Measurements from ENCODE around the gene EIF4E.

GRCh38 chr4:98921292-98921691 is 7.6 kb downstream of the EIF4E start:
- no peak for TF ChIP-seq CTCF (optimal IDR thresholded peaks at IDR 0.05 in 1 of 3, IDR thresholded peaks at IDR 0.05 in 1 of 3, conservative IDR thresholded peaks at IDR 0.05 in 1 of 3; ENCODE audit: extremely low read depth in 1 of 3, insufficient read depth in 2 of 3, low read length in 3 of 3)
- no peak for TF ChIP-seq EZH2 (IDR thresholded peaks at IDR 0.05; ENCODE audit: low read length)
